Measurements from ENCODE around the gene PRG2. TPM values are rescaled to one million over a fixed set of nuclear protein-coding genes. Genes with fewer than 3 reads are reported as not detected.

PRG2 gene
- total and polyA plus RNA-seq, 2 of the 13 experiments (the other 11 are each of a cell fraction or from before 2014, with no cell fraction given): not detected

DNA sequence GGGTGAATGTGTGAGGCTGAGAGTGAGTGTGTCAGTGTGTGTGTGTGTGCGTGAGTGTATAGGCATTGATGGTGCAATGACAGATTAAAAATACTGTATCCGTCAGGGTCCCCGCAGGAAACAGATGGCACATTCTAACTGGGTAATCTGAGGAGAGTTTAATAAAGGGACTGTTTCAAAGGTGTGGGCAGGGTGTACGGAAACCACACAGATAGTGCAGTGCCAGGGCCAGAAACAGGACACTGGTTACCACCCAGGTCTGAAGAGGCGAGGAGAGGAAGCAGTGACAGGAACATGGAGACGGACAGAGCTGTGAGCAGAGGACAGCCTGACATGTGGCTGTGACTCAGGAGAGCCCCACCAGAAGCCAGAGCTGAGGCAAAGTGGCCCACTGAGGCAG, 35.8 kb downstream of the PRG2 start:
- no peaks in the 10 kb centered on the region for H3K9me3 ChIP-seq (ENCODE audit: low read length)
- ATAC-seq (no peak), DNase-seq (ENCODE audit: low spot score) (no peak), FAIRE-seq (no peak)
- no peak overlapping the region for H3K27ac ChIP-seq (ENCODE audit: extremely low read length, insufficient read depth, low read length)
- 69% methylated on average over 6 of the region's 6 CpGs for WGBS (ENCODE audit: low lambda C conversion rate)
- H2AFZ ChIP-seq (ENCODE audit: low read length): no peak overlapping the region
- no peak overlapping the region for H3K4me3 ChIP-seq (replicated peaks in 1 of 3; ENCODE audit: insufficient read depth in 1 of 3, low read depth in 2 of 3, low read length in 3 of 3)
- ChIA-PET POLR2A (no interaction called here), CTCF (ENCODE audit: low intra/inter-chr PET ratio, low total read pairs) (no interaction called here)
- H3K9ac ChIP-seq (ENCODE audit: insufficient read depth, low read depth, low read length): no peak overlapping the region
- in situ Hi-C loops (cut with HindIII; ENCODE audit: extremely low pct_ligation_motif_present, low pct_unique_long_range_greater_than_20kb) (loop anchor here (10.0 kb wide), 1 partner anchor 510 kb away; no protein-coding TSS in a partner anchor), intact Hi-C loops (cut with micrococcal nuclease; ENCODE audit: unreplicated experiment) (no loop called here)
- H4K20me1 ChIP-seq (ENCODE audit: insufficient read depth, low read length): no peaks in the 10 kb centered on the region
- no peaks in the 10 kb centered on the region for H3K36me3 ChIP-seq (replicated peaks in 1 of 2; ENCODE audit: control insufficient read depth in 1 of 2, insufficient read depth in 2 of 2, low read length in 2 of 2)
- peaks cover 5% of the 10 kb centered on the region for H3K4me1 ChIP-seq (ENCODE audit: insufficient read depth, low read length)
- TF ChIP-seq ARID2 (CRISPR knock-in tag; IDR thresholded peaks at IDR 0.05; ENCODE audit: borderline replicate concordance): no peak
- TF ChIP-seq, protein P1, sequence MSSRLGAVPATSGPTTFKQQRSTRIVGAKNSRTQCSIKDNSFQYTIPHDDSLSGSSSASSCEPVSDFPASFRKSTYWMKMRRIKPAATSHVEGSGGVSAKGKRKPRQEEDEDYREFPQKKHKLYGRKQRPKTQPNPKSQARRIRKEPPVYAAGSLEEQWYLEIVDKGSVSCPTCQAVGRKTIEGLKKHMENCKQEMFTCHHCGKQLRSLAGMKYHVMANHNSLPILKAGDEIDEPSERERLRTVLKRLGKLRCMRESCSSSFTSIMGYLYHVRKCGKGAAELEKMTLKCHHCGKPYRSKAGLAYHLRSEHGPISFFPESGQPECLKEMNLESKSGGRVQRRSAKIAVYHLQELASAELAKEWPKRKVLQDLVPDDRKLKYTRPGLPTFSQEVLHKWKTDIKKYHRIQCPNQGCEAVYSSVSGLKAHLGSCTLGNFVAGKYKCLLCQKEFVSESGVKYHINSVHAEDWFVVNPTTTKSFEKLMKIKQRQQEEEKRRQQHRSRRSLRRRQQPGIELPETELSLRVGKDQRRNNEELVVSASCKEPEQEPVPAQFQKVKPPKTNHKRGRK (CRISPR knock-in tag; IDR thresholded peaks at IDR 0.05): no peak
- no peak for TF ChIP-seq ZNF496 (CRISPR knock-in tag; IDR thresholded peaks at IDR 0.05; ENCODE audit: insufficient replicate concordance)
- TF ChIP-seq DNMT1 (CRISPR knock-in tag; IDR thresholded peaks at IDR 0.05): no peak
- no peak for TF ChIP-seq ZNF136 (CRISPR knock-in tag; IDR thresholded peaks at IDR 0.05; ENCODE audit: low read depth)
- no peak for TF ChIP-seq ZKSCAN1 (IDR thresholded peaks at IDR 0.05; ENCODE audit: low read length)
- TF ChIP-seq, protein P2, sequence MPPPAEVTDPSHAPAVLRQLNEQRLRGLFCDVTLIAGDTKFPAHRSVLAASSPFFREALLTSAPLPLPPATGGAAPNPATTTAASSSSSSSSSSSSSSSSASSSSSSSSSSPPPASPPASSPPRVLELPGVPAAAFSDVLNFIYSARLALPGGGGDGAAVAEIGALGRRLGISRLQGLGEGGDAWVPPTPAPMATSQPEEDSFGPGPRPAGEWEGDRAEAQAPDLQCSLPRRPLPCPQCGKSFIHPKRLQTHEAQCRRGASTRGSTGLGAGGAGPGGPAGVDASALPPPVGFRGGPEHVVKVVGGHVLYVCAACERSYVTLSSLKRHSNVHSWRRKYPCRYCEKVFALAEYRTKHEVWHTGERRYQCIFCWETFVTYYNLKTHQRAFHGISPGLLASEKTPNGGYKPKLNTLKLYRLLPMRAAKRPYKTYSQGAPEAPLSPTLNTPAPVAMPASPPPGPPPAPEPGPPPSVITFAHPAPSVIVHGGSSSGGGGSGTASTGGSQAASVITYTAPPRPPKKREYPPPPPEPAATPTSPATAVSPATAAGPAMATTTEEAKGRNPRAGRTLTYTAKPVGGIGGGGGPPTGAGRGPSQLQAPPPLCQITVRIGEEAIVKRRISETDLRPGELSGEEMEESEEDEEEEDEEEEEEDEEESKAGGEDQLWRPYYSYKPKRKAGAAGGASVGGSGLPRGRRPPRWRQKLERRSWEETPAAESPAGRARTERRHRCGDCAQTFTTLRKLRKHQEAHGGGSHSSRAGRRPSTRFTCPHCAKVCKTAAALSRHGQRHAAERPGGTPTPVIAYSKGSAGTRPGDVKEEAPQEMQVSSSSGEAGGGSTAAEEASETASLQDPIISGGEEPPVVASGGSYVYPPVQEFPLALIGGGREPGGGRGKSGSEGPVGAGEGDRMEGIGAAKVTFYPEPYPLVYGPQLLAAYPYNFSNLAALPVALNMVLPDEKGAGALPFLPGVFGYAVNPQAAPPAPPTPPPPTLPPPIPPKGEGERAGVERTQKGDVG (CRISPR knock-in tag; IDR thresholded peaks at IDR 0.05; ENCODE audit: borderline replicate concordance): no peak
- no peak for TF ChIP-seq MTF1 (CRISPR knock-in tag; IDR thresholded peaks at IDR 0.05)
- no peak for TF ChIP-seq NR2F6 (IDR thresholded peaks at IDR 0.05)
- no peak for TF ChIP-seq NR2F6 (CRISPR knock-in tag; IDR thresholded peaks at IDR 0.05)
- TF ChIP-seq, protein P3, sequence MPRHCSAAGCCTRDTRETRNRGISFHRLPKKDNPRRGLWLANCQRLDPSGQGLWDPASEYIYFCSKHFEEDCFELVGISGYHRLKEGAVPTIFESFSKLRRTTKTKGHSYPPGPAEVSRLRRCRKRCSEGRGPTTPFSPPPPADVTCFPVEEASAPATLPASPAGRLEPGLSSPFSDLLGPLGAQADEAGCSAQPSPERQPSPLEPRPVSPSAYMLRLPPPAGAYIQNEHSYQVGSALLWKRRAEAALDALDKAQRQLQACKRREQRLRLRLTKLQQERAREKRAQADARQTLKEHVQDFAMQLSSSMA (CRISPR knock-in tag; IDR thresholded peaks at IDR 0.05): no peak
- no peak for TF ChIP-seq DR1 (CRISPR knock-in tag; IDR thresholded peaks at IDR 0.05)
- TF ChIP-seq SKI (IDR thresholded peaks at IDR 0.05; ENCODE audit: partially characterized antibody): no peak
- no peak for TF ChIP-seq ZNF263 (CRISPR knock-in tag; IDR thresholded peaks at IDR 0.05)
- TF ChIP-seq ZNF776 (CRISPR knock-in tag; IDR thresholded peaks at IDR 0.05): no peak
- no peak for TF ChIP-seq ZNF572 (CRISPR knock-in tag; IDR thresholded peaks at IDR 0.05)
- TF ChIP-seq TEAD3 (CRISPR knock-in tag; optimal IDR thresholded peaks at IDR 0.05; ENCODE audit: borderline replicate concordance): no peak
- TF ChIP-seq, protein P4, sequence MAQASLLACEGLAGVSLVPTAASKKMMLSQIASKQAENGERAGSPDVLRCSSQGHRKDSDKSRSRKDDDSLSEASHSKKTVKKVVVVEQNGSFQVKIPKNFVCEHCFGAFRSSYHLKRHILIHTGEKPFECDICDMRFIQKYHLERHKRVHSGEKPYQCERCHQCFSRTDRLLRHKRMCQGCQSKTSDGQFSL (CRISPR knock-in tag; IDR thresholded peaks at IDR 0.05): no peak
- H3K27me3 ChIP-seq (ENCODE audit: control insufficient read depth in 1 of 2, insufficient read depth in 2 of 2, low read length in 2 of 2): peaks cover 0 to 14% of the 10 kb centered on the region in 2 experiments; a peak in 3 of 5 replicates
- no peak overlapping the region for H3K4me2 ChIP-seq (ENCODE audit: low read depth, low read length)
- H3K79me2 ChIP-seq (ENCODE audit: insufficient read depth, low read length): no peaks in the 10 kb centered on the region
- BruUV-seq (replicated peaks): no TSS peak
